GM21576 (cell line): ENCODE results near the gene ABRAXAS1.

Source experiments
- ATAC-seq: cut with Tn5 transposase; IDR thresholded peaks from one replicate; pipeline ENCODE4 v1.9.1; 2021; ENCODE audit warnings: mild to moderate bottlenecking, moderate library complexity; ENCODE audit not compliant: unreplicated experiment

The ABRAXAS1 gene

DNA sequence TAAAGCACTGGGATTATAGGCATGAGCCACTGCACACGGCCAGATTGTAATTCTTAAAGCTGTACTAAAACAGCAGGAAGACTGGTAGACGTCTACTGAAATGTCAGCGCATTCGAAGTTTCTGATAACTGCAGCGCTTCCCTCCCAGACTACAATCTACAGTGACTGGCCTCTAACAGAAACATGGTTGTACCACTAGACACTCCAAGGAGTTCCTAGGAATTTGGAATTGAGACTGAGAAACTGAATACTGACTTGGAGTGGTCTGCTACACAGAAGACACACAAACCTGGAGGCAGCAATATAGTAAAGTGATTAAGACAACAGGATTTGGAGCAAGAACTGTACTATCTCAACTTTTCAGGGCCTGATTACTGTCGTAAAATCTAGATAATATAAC is 30.2 kb downstream of the ABRAXAS1 start:
- no peak for ATAC-seq

DNA sequence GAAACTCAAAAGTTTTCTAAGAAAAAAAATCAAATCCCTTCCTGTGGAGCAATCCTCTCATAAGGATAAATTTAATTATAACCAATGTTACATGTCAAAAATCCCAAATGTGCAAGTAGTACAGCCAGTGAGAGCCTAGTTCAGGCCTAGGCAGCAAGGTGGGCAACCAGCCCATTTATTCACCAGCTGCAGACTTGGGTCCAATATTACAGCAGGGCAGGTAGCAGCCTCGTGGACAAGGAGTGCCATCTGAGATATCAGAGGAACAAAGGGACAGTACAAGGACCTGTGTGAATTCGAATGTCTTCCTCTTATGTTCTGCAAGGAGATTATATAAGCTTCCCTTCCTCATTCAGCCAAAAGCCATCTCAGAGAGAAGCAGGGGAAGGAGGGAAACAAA is 35.9 kb downstream of the ABRAXAS1 start:
- no peak for ATAC-seq

DNA sequence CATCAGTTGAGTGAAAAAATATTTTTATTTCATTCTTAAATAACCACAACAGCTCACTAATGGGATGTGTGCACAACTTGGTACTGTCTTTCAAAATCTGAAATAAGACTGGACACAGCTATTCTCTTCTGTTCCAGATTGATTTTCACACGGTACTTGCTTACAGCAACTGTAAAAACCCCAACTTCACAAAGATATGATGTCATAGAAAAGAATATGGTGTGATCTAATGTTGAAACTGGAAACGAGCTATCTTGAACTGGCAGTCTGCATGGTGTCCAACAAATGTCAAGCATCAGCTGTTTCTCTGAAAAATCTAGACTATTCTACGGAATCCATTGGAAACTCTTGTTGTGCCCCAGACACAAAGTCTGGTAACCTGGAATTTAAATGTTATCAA is 44.0 kb downstream of the ABRAXAS1 start:
- ATAC-seq, result no peak

DNA sequence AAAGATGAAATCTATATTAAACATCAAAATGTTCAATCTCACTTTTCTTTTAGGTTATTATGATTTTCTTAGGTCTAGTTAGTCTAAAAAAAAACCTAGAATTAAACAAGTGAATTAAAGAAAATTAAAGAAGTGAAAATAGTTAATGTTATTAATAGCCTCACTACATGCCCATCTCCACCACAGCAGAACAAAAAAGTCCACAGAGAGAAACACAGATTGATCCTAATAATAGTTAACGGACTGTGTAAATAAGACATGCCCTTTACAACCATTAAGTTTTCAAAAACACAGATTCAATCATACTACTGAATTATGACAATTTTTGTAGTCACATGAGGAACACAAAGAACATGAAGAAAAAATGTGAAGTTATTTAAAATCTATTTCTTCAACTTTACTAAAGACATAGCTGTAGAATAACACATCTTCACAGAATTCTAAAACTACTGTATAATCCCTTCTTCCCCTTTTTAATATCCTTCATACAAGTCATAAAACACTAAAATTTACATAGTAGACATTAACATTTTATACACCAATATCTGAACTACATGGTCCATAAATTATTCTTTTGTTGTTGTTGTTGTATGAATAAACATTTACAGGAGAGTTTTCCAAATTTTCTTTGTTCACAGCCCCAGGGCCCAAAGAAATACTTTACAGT is 44.6 kb downstream of the ABRAXAS1 start:
- no peak for ATAC-seq

DNA sequence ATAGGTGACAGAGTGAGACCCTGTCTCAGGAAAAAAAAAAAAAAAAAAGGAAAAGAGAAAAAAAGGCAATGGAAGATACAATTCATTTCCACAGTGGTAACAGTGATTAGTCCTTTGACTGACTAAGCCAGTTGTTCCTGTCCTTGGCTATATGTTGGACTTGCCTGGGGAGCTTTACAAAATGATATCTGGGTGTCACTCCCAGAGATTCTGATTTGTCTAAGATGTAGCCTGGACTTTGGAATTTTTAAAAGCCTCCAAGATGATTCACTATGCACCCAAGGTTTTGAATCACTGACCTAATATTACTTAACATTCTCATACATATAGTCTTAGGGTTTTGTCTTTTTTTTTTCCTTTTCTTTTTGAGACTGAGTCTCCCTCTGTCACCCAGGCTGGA is 46.2 kb downstream of the ABRAXAS1 start:
- ATAC-seq, result no peak

DNA sequence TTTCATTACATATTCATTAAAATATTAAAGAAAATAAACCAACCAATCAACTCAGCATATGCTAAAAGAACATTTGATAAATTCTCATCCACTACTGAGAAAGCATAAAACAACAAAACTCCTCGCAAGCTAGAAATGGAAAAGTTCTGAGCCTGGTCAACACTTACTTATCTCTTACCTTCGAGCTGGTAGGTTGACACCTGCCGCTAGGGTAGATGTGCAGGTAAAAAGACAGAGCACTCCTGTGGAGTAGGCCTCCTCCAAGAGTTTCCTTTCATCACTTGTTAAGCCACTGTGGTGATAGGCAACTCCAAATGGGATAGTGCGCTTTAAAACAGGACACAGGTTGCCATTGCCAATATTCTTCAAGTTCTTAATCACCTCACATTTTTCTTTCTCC is 48.2 kb downstream of the ABRAXAS1 start:
- ATAC-seq, result no peak

DNA sequence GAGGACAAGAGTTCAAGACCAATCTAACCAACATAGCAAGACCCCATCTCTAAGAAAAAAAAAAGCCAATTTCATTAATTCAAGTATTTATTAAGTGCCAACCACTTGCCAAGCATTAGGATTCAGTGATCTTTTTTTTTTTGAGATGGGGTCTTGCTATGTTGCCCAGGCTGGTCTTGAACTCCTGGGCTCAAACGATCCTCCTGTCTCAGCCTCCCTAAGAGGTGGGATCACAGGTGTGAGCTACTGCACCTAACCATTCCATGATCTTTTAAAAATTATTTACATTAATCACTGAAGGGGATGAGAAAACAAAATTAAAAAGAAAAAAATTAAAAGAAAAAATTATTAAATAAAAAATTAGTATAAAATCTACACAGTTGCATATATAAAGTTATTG is 53.7 kb downstream of the ABRAXAS1 start:
- no peak for ATAC-seq

DNA sequence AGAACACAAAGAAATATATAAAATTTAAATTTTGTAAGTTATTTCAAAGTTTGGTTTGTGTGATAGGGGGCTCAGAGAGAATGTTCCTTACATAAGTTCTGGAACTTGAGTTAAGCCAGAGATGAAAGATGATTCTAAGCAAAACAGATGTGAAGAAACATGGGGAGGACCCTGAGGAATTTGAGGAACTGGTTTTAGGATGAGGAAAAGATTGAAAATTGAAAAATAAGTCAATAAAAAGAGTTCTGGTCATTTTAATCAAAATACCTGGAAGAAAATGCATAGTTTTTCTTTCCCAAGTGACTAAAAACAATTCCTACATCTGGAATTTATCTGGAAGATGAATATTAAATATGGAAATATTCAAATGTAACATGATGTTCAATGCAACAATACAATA is 66.7 kb downstream of the ABRAXAS1 start:
- ATAC-seq, result no peak

DNA sequence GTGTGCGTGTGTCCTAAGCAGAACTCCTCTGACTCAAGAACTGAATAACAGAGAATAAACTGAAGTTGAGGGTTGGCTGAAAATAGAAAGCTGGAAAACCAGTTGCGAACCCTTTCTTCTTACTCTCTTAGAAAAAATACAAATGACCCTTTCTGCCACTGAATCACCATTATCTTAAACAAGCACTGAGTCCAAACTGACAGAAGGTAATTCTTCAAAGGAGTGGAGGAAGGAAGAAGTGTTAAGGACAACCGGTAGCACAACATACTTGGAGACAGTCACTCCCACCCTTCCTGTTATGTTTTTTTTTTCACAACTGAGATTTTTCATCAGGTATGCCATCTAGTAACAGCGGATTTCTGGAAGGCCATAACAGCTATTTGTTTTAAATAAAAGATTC is 67.3 kb downstream of the ABRAXAS1 start:
- no peak for ATAC-seq

DNA sequence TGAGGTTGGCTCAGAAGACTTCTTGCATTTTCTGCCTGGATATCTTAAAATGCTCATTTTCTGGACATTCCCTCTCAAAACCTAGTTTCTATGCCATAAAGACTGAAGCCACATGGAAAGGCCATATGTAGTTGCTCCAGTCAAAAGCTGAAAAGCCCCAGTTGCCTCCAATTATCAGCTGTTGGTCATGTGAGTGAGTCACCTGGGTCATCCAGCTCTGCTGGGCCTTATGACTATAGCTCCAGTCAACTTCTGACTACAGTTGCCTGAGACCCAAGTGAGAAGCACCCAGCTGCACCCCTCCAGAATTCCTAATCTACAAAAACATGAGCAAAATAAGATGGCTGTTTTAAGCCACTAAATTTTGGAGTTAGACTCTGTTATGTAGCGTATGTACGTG is 71.2 kb downstream of the ABRAXAS1 start:
- ATAC-seq, result no peak
